ENCODE results near the gene PIM1.
"Not testable (repeated sequence)": the region's sequence is repeated elsewhere in the genome, so short reads cannot be mapped to it uniquely, and the experiment has no call there.

PIM1 gene

DNA sequence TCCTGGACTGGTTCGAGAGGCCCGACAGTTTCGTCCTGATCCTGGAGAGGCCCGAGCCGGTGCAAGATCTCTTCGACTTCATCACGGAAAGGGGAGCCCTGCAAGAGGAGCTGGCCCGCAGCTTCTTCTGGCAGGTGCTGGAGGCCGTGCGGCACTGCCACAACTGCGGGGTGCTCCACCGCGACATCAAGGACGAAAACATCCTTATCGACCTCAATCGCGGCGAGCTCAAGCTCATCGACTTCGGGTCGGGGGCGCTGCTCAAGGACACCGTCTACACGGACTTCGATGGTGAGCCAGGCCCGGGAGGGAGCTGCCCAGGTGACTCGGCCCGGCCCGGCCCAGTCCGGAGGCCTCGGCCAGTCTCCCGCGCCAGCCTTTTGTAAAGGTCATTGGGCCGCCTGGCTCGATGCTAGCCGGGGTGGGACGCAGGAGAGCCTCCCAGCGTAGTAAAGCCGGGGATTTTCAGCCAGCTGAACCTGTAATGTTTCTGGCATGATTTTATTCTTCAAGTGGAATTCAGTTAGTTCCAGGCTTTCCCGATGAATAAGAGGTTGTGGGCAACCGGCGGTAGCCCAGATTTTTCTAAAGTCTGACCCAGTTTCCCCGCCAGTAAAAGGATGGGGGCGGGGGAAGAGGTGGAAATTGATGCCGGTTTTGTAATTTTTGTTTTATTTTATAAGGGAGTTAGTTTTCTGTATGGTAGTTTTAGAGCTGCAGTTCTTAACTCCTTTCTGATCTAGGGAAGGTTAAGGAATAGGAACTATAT is 1.4 kb downstream of the PIM1 start:
- DNase-seq (ENCODE audit: low read depth in 2 of 2): no peak

DNA sequence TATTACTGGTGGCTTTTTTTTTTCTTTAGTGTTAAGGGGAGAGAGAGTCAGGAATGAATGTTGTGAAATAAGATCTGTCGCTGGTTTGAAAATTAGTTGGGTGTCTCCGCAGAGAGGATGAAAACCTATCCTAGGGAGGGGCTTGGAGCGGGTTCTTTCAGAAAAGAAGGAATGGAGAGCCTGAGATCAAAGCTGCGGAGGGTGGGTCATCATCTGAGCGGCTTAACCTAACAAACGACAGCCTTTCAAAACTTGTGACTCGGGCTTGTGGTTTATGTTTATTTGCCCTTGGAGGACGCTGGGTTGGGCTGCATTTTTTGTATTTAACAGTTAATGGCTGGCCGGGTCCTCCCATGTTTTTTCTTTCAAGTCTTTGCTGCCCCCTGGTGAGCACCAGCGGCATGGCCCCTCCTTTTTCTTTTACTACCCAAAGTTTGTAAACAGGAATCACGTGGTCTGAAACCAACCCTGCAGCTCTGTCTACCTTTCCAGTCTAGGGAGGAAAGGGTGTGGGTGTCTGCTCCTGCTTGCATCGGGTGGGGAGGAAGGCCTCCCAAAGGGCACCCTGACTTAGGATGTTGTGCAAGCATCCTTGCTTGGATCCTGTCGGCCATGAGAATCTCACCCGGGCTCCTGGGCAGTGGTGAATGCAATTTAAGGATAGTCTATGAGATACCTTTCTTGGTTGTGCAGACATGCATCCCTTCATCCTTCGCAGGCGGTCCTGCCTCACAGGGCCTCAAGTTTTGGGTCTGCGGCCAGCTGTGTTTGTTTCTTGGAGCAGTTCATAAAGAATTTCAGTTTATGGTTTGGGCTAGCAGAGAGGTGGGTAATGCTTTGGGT is 2.2 kb downstream of the PIM1 start:
- peak; percentile 88 to 90 for DNase-seq (ENCODE audit: low read depth in 2 of 2)

DNA sequence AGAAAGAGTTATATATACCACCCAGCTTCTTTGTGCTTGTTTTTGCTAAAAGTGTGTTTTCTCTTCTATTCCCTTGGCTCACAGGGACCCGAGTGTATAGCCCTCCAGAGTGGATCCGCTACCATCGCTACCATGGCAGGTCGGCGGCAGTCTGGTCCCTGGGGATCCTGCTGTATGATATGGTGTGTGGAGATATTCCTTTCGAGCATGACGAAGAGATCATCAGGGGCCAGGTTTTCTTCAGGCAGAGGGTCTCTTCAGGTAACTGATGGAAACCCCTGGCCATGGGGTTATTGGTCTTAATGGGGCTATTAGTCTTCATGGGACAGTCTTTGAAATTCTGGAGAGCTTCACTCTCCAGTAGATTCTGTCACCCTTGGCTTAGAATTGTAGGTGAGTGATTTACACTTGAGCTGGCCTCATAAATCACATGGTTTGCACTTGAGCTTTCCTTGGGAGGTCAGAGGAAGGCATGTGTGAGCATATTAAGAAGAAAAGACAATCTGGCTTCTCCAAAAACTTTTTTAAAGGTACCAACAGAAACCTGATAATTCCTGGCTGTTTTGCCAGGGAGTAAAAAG is 3.0 kb downstream of the PIM1 start:
- no peak for DNase-seq (ENCODE audit: low read depth in 2 of 2)

DNA sequence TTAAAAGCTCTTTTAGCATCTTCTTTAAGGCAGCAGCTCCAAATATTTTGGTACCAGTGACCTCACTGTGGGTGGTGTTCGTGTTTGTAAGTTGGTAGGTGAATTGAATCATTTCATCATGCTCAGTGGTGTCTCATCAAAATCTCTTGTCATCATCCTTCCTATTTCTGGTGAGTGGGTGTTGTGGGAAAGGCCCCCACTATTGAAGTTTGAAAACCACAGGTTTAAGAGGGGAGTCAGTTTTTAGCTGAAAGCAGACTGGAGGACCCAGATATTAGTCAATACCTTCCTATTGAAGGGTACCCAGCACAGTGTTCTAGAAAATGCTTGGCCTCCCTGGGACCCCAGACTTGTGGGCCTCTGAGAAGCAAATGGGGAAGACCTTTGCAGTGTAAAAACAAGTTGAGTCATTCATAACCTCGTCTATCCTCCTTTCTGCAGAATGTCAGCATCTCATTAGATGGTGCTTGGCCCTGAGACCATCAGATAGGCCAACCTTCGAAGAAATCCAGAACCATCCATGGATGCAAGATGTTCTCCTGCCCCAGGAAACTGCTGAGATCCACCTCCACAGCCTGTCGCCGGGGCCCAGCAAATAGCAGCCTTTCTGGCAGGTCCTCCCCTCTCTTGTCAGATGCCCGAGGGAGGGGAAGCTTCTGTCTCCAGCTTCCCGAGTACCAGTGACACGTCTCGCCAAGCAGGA is 3.7 kb downstream of the PIM1 start:
- no peak for DNase-seq (ENCODE audit: low read depth in 2 of 2)

DNA sequence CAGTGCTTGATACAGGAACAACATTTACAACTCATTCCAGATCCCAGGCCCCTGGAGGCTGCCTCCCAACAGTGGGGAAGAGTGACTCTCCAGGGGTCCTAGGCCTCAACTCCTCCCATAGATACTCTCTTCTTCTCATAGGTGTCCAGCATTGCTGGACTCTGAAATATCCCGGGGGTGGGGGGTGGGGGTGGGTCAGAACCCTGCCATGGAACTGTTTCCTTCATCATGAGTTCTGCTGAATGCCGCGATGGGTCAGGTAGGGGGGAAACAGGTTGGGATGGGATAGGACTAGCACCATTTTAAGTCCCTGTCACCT is 4.2 kb downstream of the PIM1 start:
- DNase-seq (ENCODE audit: low read depth in 2 of 2): no peak

DNA sequence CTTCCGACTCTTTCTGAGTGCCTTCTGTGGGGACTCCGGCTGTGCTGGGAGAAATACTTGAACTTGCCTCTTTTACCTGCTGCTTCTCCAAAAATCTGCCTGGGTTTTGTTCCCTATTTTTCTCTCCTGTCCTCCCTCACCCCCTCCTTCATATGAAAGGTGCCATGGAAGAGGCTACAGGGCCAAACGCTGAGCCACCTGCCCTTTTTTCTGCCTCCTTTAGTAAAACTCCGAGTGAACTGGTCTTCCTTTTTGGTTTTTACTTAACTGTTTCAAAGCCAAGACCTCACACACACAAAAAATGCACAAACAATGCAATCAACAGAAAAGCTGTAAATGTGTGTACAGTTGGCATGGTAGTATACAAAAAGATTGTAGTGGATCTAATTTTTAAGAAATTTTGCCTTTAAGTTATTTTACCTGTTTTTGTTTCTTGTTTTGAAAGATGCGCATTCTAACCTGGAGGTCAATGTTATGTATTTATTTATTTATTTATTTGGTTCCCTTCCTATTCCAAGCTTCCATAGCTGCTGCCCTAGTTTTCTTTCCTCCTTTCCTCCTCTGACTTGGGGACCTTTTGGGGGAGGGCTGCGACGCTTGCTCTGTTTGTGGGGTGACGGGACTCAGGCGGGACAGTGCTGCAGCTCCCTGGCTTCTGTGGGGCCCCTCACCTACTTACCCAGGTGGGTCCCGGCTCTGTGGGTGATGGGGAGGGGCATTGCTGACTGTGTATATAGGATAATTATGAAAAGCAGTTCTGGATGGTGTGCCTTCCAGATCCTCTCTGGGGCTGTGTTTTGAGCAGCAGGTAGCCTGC is 4.8 kb downstream of the PIM1 start:
- DNase-seq (ENCODE audit: low read depth in 2 of 2): no peak

DNA sequence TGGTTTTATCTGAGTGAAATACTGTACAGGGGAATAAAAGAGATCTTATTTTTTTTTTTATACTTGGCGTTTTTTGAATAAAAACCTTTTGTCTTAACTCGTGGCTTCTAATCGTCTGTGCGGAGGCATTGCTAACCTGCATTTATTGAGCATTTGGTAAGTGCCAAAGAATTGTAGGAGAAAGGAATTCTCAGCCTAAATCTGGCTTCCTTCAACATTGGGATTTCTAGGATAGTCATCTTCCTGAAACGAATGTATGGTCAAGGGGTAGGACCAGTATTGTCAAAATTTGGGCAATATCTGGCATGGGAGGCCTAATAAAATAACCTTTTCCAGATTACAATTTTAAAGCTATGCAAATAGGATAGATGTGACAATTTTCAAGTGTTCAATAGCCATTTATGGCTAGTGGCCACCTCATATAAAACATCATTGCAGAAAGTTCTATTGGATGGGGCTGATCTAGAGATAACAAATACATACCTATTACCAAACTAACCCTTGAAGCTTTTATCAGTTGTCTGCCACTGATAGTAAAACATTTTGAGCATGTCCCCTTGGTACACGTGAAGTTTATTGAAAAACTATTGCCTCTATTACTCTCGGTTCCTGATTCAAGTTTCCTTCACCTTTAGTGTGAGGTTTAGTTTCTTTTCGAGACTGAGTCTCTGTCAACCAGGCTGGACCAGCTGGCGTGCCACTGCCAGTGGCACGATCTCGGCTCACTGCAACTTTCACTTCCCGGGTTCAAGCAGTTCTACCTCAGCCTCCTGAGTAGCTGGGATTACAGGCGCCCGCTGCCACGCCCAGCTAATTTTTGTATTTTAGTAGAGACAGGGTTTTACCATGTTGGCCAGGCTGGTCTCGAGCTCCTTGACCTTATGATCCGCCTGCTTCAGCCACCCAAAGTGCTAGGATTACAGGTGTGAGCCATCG is 5.6 kb downstream of the PIM1 start:
- no peak for DNase-seq (ENCODE audit: low read depth in 2 of 2)

DNA sequence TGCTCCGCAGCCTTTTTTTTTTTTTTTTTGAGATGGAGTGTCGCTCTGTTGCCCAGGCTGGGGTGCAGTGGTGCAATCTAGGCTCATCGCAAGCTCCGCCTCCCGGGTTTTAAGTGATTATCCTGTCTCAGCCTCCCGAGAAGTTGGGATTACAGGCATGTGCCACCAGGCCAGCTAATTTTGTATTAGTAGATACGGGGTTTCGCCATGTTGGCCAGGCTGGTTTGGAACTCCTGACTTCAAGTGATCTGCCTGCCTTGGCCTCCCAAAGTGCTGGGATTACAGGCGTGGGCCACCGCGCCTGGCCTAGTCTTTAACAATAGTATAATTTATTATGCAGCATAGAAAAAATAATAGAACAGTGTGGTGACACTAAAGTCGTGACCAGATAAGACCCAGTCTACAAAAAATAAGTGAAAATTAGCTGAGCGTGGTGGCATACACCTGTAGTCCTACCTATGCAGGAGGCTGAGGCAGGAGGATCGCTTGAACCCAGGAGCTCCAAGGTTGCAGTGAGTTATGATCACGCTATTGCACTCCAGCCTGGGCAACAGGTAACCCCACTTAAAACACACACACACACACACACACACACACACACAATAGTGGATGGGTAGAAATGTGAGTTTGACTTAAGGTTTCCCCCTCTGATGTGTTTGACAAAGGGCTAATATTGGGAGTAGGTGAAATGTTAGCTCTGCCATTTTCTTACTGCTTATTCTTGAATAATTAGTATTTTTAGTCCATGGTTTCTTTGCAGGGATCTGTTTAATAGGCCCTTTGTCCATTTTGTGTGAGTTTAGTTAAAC is 6.5 kb downstream of the PIM1 start:
- no peak for DNase-seq (ENCODE audit: low read depth in 2 of 2)

DNA sequence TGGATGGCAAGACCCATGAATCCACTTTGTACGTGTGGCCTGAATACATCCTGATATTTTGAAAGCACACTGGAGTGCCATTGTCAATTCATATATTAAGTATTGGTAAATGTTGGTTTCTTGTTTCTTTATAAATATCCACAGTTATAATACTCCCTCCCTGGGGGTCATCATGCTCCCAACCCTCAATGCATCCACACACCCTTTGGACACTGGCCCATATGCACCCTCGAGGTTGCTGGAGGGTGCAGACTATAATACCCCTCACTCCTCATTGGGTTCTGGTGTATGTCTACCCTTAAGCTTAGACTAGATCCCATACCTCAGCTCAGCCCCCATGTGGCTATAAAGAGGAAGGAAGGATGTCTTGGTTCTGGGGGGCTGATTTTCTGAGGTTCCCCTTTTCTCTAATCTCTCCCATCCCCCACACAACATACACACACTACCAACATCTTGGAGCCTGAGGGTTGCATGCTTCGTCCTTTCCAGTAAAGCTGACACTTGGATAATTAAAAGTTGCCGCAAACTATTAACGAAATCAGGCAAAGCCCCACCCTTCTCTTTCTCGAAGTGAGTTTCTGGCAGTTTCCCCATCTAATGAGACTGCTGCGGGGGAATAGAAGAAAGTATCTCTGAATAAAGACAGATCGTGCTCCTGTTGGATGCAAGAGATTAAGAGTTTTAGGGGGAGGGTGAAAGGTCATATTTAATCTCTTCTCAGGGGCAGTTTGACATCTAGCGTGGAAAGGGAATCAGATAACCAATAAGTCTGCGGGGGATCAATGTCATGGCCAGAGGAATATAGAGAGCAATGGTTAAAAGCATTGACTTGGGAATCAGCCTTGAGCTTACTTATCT is 7.4 kb downstream of the PIM1 start:
- no peak for DNase-seq (ENCODE audit: low read depth in 2 of 2)

DNA sequence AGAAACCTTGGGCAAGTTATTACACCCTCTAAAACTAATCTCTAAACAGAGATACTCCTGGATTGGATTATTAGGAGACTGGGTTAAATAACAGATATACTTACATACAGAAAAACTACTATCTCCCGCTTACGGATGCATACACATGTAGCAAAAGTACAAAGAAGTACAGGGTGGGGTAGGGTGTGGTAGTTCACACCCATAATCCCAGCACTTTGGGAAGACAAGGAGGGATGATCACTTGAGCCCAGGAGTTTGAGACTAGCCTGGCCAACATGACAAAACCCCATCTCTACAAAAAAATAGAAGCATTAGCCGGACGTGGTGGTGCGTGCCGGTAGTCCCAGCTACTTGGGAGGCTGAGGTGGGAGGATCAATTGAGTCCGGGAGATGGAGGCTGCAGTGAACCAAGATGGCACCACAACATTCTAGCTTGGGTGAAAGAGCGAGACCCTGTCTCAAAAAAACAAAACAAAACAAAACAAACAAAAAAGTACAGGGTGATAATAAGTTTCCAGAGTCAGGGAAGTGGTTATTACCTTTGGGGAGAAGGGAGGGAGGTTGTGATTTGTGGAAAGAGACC is 8.1 kb downstream of the PIM1 start:
- DNase-seq (ENCODE audit: low read depth in 2 of 2): no peak

DNA sequence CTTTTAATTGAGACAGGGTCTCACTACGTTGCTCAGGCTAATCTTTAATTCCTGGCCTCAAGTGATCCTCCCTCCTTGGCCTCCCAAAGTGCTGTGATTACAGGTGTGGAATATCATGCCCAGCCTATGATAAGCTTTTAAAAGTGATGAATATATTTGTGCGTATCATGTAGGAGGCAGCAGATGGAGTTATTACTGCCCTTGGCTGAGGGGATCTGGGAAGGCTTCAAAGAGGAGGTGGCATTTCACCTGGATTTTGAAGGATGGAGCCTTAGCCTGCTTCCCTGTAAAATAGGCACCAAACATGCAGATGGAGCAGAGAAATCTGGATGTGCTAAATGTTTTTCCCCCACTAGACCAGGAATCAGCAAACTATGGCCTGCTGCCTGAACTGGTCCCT is 10.1 kb downstream of the PIM1 start:
- DNase-seq (ENCODE audit: low read depth in 2 of 2): no peak

DNA sequence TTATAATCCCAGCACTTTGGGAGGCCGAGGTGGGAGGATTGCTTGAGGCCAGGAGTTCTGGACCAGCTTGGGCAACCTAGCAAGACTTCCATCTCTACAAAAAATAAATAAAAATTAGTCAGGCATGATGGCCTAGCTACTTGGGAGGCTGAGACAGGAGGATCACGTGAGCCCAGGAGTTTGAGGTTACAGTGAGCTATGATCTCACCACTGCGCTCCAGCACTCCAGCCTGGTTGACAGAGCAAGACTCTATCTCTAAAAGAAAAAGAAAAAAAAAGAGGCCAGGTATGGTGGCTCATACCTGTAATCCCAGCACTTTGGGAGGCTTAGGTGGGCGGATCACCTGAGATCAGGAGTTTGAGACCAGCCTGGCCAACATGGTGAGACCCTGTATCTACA is 10.7 kb downstream of the PIM1 start:
- not testable (repeated sequence) for DNase-seq (ENCODE audit: low read depth in 2 of 2)

DNA sequence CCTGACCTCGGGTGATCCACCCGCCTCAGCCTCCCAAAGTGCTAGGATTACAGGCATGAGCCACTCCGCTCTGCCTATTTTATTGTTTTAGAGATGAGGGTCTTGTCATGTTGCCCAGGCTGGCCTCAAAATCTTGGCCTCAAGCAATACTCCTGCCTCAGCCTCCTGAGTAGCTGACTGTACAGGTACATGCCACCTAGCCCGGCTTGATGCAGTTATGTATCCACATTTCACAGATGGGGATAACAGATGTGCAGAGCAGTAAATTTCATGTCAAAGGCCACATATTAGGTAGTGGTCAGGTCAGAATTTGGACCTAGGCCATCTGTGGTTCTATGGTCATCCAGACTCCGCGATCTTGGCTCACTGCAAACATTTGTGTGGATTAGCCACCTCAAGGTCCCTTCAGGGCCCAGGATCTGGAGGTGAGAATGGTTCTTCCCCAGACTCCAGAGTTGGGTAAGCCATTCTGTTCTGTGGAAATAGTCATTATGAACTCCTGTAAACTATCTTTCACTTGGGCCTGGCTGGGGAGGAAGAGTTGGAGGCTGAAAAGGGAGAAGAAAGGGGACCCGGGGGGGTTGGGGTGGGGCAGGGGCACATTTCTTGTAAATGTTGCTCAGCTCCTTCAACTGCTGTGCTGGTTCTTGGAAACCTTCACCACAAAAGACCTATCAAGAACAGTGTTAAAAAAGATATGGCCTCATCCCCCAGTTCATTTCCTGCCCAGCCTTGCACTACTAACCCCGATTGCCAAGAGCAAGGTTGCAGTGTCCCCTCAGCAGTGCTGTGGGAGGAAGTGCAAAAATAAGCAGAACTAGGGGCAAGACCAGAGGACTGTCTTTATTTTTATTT is 13.0 kb downstream of the PIM1 start:
- no peak for DNase-seq (ENCODE audit: low read depth in 2 of 2)

DNA sequence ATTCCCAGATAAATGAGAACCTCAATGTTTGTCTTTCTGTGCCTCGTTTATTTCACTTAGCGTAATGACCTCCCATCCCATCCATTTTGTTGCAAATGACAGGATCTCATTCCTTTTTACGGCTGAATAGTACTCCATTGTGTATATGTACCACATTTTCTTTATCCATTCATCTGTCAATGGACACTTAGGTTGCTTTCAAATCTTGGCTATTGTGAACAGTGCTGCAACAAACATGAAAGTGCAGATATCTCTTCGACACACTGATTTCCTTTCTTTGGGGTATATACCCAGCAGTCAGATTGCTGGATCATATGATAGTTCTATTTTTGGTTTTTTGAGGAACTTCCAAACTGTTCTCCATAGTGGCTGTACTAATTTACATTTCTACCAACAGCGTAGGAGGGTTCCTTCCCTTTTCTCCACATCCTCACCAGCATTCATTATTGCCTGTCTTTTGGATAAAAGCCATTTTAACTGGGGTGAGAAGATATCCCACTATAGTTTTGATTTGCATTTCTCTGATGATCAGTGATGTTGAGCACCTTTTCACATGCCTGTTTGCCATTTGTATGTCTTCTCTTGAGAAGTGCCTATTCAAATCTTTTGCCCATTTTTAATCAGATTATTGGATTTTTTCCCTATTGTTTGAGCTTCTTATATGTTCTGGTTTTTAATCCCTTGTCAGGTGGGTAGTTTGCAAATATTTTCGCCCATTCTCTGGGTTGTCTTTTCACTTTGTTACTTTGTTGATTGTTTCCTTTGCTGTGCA is 16.2 kb downstream of the PIM1 start:
- DNase-seq (ENCODE audit: low read depth in 2 of 2): not testable (repeated sequence)

DNA sequence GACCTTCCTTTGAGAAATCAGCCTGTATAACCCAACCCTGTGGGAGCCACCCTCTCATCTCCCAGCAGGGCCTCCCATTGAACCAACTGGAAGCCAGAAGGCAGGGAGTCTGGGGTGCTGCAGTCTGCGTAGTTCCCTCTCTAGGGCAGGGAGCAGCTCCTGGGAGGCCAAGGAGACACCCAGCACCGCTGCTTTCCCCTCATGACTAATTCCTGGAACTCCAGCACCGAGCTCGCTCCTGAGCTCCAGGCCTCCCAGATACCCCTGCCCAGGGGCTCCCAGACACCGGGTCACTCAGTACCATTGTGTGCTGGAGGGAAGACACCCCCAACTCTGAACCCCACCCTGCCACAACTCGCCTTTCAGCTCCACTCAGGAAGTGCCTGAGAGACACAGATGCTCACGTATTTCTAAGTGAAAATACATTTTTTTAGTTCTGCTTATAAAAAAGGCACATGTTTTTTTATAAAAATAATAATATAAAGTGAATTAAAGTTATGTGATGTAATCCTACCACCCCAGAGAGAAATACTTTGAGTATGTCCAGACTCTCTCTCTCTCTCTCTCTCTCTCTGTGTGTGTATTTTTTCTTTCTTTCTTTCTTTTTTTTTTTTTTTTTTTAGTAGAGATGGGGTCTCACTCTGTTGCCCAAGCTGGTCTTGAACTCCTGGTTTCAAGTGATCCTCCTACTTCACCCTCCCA is 17.5 kb downstream of the PIM1 start:
- DNase-seq (ENCODE audit: low read depth in 2 of 2): no peak
